ENCODE data around the gene PTPRG. TPM values are rescaled to one million over a fixed set of nuclear protein-coding genes. Genes with fewer than 3 reads are reported as not detected.

Gene PTPRG
- total and polyA plus RNA-seq, 2 donors (not counting 1 experiment from before 2014, with no cell fraction given): 67.0 to 97.9 TPM

DNA sequence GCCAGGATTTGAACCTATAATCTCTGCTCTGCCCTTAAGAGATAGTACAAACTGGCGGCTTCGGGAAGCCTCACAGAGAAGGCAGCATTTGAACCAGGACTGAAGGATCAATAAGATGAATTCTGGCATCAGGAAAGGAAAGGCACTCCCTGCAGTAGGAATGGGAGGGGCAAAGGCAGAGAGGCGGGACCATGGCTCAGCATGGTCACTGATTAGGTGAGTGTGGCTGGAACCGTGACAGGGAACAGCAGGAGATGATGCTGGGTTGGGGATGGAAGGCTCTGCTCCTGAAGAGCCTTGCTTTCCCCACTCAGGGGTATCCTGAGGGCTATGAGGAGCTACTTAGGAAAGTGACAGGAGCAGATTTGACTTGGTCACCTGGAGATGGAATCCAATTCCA, 653.5 kb downstream of the PTPRG start:
- Histone ChIP-seq H3K4me1 (ENCODE audit: control insufficient read depth, extremely low read depth, insufficient read depth, low read length) (no peaks in the 10 kb centered on the region), H2AFZ (ENCODE audit: low read length) (no peak overlapping the region), H3K27ac (ENCODE audit: insufficient read depth, low read length) (no peak overlapping the region), H3K9me3 (ENCODE audit: control insufficient read depth, insufficient read depth, low read depth, low read length) (no peaks in the 10 kb centered on the region), H3K79me2 (ENCODE audit: control insufficient read depth, insufficient read depth, low read length) (no peaks in the 10 kb centered on the region), H3K27me3 (ENCODE audit: control insufficient read depth, insufficient read depth, low read length) (no peaks in the 10 kb centered on the region), H3K9ac (ENCODE audit: insufficient read depth, low read length) (no peak overlapping the region), H4K20me1 (ENCODE audit: control insufficient read depth, extremely low read depth, insufficient read depth, low read length) (no peaks in the 10 kb centered on the region), H3K36me3 (ENCODE audit: control insufficient read depth, insufficient read depth, low read length) (no peaks in the 10 kb centered on the region), H3K4me3 (replicated peaks in 1 of 4; ENCODE audit: control extremely low read depth in 1 of 4, insufficient read depth in 1 of 4, low read depth in 3 of 4, low read length in 4 of 4) (no peak overlapping the region), H3K4me2 (ENCODE audit: extremely low read depth, insufficient read depth, low read length) (no peak overlapping the region)
- DNase-seq (ENCODE audit: low read depth in 2 of 2): no peak
- TF ChIP-seq CTCF (conservative IDR thresholded peaks at IDR 0.05 in 1 of 2, IDR thresholded peaks at IDR 0.05 in 1 of 2; ENCODE audit: low read depth in 1 of 2, low read length in 2 of 2) (no peak), EZH2 (IDR thresholded peaks at IDR 0.05; ENCODE audit: low read length, missing control alignments) (no peak)

DNA sequence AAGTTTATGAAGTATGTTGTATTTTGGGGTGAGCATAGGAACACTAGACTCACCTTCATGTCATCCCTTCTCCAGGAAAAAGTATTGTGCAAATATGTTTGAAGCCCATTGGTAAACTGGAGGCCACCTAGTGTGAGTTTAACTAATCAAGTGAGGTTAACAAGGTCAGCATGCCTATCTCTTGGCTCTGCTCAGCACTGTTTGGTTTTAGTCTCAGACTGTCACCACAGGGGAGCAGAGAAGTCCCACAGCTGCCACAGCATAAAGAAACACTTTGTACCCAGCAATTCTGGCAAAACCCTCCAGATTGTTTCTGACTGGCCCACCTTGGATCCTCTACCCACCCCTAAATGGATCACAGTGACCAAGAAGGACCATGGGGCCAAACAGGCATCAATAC, 659.2 kb downstream of the PTPRG start:
- Histone ChIP-seq H3K9ac (ENCODE audit: insufficient read depth, low read length) (no peak overlapping the region), H3K4me1 (ENCODE audit: control insufficient read depth, extremely low read depth, insufficient read depth, low read length) (no peaks in the 10 kb centered on the region), H3K27me3 (ENCODE audit: control insufficient read depth, insufficient read depth, low read length) (no peaks in the 10 kb centered on the region), H3K27ac (ENCODE audit: insufficient read depth, low read length) (no peak overlapping the region), H3K4me2 (ENCODE audit: extremely low read depth, insufficient read depth, low read length) (no peak overlapping the region), H3K79me2 (ENCODE audit: control insufficient read depth, insufficient read depth, low read length) (no peaks in the 10 kb centered on the region), H3K4me3 (replicated peaks in 1 of 4; ENCODE audit: control extremely low read depth in 1 of 4, insufficient read depth in 1 of 4, low read depth in 3 of 4, low read length in 4 of 4) (no peak overlapping the region), H3K36me3 (ENCODE audit: control insufficient read depth, insufficient read depth, low read length) (peaks cover 2% of the 10 kb centered on the region), H2AFZ (ENCODE audit: low read length) (no peak overlapping the region), H4K20me1 (ENCODE audit: control insufficient read depth, extremely low read depth, insufficient read depth, low read length) (no peaks in the 10 kb centered on the region), H3K9me3 (ENCODE audit: control insufficient read depth, insufficient read depth, low read depth, low read length) (no peaks in the 10 kb centered on the region)
- DNase-seq (ENCODE audit: low read depth in 2 of 2): no peak
- TF ChIP-seq EZH2 (IDR thresholded peaks at IDR 0.05; ENCODE audit: low read length, missing control alignments) (no peak), CTCF (conservative IDR thresholded peaks at IDR 0.05 in 1 of 2, IDR thresholded peaks at IDR 0.05 in 1 of 2; ENCODE audit: low read depth in 1 of 2, low read length in 2 of 2) (no peak)

DNA sequence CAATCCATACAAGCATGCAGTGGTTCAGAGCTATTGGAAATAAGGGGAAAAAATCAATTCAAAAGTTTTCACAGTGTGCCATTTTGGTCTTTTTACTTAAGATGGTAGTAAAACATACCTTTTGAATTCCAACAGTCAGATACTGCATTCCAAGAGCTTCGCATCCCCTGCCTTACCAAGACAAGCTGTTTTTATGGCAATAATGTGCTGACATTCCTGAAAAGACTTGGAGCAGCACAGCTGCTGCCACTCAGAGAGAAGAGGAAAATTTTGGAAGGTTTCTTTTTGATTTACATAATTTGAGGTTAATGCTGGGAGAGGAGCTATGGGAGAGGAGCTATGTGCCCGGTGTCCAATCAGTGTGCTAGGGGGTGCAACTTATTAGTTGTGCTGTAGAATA, 663.7 kb downstream of the PTPRG start:
- no peaks in the 10 kb centered on the region for H3K79me2 ChIP-seq (ENCODE audit: control insufficient read depth, insufficient read depth, low read length)
- H4K20me1 ChIP-seq (ENCODE audit: control insufficient read depth, extremely low read depth, insufficient read depth, low read length): no peaks in the 10 kb centered on the region
- H3K4me3 ChIP-seq (replicated peaks in 1 of 4; ENCODE audit: control extremely low read depth in 1 of 4, insufficient read depth in 1 of 4, low read depth in 3 of 4, low read length in 4 of 4): no peak overlapping the region
- H3K4me1 ChIP-seq (ENCODE audit: control insufficient read depth, extremely low read depth, insufficient read depth, low read length): no peaks in the 10 kb centered on the region
- no peaks in the 10 kb centered on the region for H3K9me3 ChIP-seq (ENCODE audit: control insufficient read depth, insufficient read depth, low read depth, low read length)
- DNase-seq (ENCODE audit: low read depth in 2 of 2): no peak
- H3K27me3 ChIP-seq (ENCODE audit: control insufficient read depth, insufficient read depth, low read length): no peaks in the 10 kb centered on the region
- H3K9ac ChIP-seq (ENCODE audit: insufficient read depth, low read length): no peak overlapping the region
- no peak overlapping the region for H3K4me2 ChIP-seq (ENCODE audit: extremely low read depth, insufficient read depth, low read length)
- no peak overlapping the region for H3K27ac ChIP-seq (ENCODE audit: insufficient read depth, low read length)
- TF ChIP-seq EZH2 (IDR thresholded peaks at IDR 0.05; ENCODE audit: low read length, missing control alignments) (no peak), CTCF (conservative IDR thresholded peaks at IDR 0.05 in 1 of 2, IDR thresholded peaks at IDR 0.05 in 1 of 2; ENCODE audit: low read depth in 1 of 2, low read length in 2 of 2) (no peak)
- H3K36me3 ChIP-seq (ENCODE audit: control insufficient read depth, insufficient read depth, low read length): peaks cover under 1% of the 10 kb centered on the region
- no peak overlapping the region for H2AFZ ChIP-seq (ENCODE audit: low read length)
